HepG2 (cell line): ENCODE data around the gene SMPD3. TPM values are rescaled to one million over a fixed set of nuclear protein-coding genes. Genes with fewer than 3 reads are reported as not detected.
A peak's percentile ranks its signal among the peaks of the same experiment; 100 is the strongest.

Source experiments
- BHLHE40 ChIP-seq: IDR thresholded peaks from 2 replicates; pipeline ENCODE4 v1.6.1; 2011; ENCODE audit warnings: low read length, improper control_type of control experiment
- ISX ChIP-seq: sonication (generic); formaldehyde crosslinking; conservative IDR thresholded peaks from 2 replicates; pipeline ENCODE4 v1.5.0; 2020; ENCODE audit warnings: missing genetic modification reagents
- PAF1 ChIP-seq: IDR thresholded peaks from 2 replicates; pipeline ENCODE4 v1.6.1; 2016; ENCODE audit warnings: missing genetic modification reagents, missing compliant biosample characterization
- RAD51 ChIP-seq: fragments of 450-650 bp; IDR thresholded peaks from 2 replicates; pipeline ENCODE4 v1.6.1; 2016; ENCODE audit warnings: borderline replicate concordance
- TEAD3 ChIP-seq: optimal IDR thresholded peaks from 2 replicates; pipeline ENCODE3; 2016; ENCODE audit warnings: borderline replicate concordance
- TGIF2 ChIP-seq: IDR thresholded peaks from 2 replicates; pipeline ENCODE4 v1.6.1; 2016; ENCODE audit warnings: control low read depth, missing compliant biosample characterization
- ZC3H4 ChIP-seq: sonication (generic); formaldehyde crosslinking; IDR thresholded peaks from 2 replicates; pipeline ENCODE4 v1.4.0; 2020; ENCODE audit warnings: missing genetic modification reagents, borderline replicate concordance
- ZNF24 ChIP-seq: fragments of 450-650 bp; IDR thresholded peaks from 2 replicates; pipeline ENCODE4 v1.6.1; 2017; ENCODE audit warnings: antibody characterized with exemption, mild to moderate bottlenecking
- ZNF33A ChIP-seq: sonication (generic); formaldehyde crosslinking; IDR thresholded peaks from 2 replicates; pipeline ENCODE4 v1.5.1; 2020; ENCODE audit warnings: missing genetic modification reagents, mild to moderate bottlenecking, moderate library complexity, borderline replicate concordance
- ZNF781 ChIP-seq: sonication (generic); formaldehyde crosslinking; IDR thresholded peaks from 2 replicates; pipeline ENCODE4 v1.5.1; 2020; ENCODE audit warnings: borderline replicate concordance, mild to moderate bottlenecking, missing genetic modification reagents; ENCODE audit errors: not compliant biosample characterization
- ZNF83 ChIP-seq: sonication (generic); formaldehyde crosslinking; IDR thresholded peaks from 2 replicates; pipeline ENCODE4 v1.4.0; 2020; ENCODE audit warnings: missing genetic modification reagents, mild to moderate bottlenecking, borderline replicate concordance
- polyA plus RNA-seq, 8 experiments: library from polyadenylated mRNA; depleted of rRNA in 3 of 8; stranded (reverse) in 7 of 8; unstranded in 1 of 8; fragments of >200 nt; fragmentation: Illumina TruSeq in 4 of 8; extraction: Trizol in 4 of 8; gene quantifications; 2 replicates each; pipeline versions ENCODE4 v1.2.1 to v1.2.3, GENCODE V29; 2011 to 2016; ENCODE audit warnings: low read depth in 4 of 8, missing spikeins in 1 of 8, mixed read lengths in 1 of 8; ENCODE audit not compliant: insufficient read depth in 1 of 8
- total RNA-seq, 5 experiments: library from RNA; depleted of rRNA; stranded (reverse); fragments of >200 nt; fragmentation: Illumina TruSeq; extraction: Trizol; gene quantifications; 2 replicates each; pipeline ENCODE4 v1.2.3, GENCODE V29; 2016; ENCODE audit warnings: low read depth in 1 of 5
- TF ChIP-seq, protein P1 (sequence below): sonication (generic); formaldehyde crosslinking; IDR thresholded peaks from 2 replicates; pipeline ENCODE4 v1.4.0; 2020; ENCODE audit warnings: mild to moderate bottlenecking, missing genetic modification reagents
- TF ChIP-seq, protein P2 (sequence below): sonication (generic); formaldehyde crosslinking; IDR thresholded peaks from 2 replicates; pipeline ENCODE4 v1.4.0; 2020; ENCODE audit warnings: missing genetic modification reagents, borderline replicate concordance
- TF ChIP-seq, protein P3 (sequence below): sonication (generic); formaldehyde crosslinking; IDR thresholded peaks from 2 replicates; pipeline ENCODE4 v1.4.0; 2020; ENCODE audit warnings: missing genetic modification reagents, borderline replicate concordance
- TF ChIP-seq, protein P4 (sequence below): sonication (generic); formaldehyde crosslinking; IDR thresholded peaks from 2 replicates; pipeline ENCODE4 v1.4.0; 2020; ENCODE audit warnings: mild to moderate bottlenecking, missing genetic modification reagents
- TF ChIP-seq, protein P5 (sequence below), 2 experiments: sonication (generic) in 1 of 2; formaldehyde crosslinking in 1 of 2; IDR thresholded peaks; 2 replicates each; pipeline versions ENCODE4 v1.4.0 to v1.6.1; 2018 to 2020; ENCODE audit warnings: missing genetic modification reagents in 2 of 2, borderline replicate concordance in 1 of 2, low read depth in 1 of 2, mild to moderate bottlenecking in 1 of 2, missing biosample characterization in 1 of 2

Gene SMPD3
- total and polyA plus RNA-seq, 2 of the 13 experiments (the other 11 are each of a cell fraction or from before 2014, with no cell fraction given) = 0.07 to 0.32 TPM

DNA sequence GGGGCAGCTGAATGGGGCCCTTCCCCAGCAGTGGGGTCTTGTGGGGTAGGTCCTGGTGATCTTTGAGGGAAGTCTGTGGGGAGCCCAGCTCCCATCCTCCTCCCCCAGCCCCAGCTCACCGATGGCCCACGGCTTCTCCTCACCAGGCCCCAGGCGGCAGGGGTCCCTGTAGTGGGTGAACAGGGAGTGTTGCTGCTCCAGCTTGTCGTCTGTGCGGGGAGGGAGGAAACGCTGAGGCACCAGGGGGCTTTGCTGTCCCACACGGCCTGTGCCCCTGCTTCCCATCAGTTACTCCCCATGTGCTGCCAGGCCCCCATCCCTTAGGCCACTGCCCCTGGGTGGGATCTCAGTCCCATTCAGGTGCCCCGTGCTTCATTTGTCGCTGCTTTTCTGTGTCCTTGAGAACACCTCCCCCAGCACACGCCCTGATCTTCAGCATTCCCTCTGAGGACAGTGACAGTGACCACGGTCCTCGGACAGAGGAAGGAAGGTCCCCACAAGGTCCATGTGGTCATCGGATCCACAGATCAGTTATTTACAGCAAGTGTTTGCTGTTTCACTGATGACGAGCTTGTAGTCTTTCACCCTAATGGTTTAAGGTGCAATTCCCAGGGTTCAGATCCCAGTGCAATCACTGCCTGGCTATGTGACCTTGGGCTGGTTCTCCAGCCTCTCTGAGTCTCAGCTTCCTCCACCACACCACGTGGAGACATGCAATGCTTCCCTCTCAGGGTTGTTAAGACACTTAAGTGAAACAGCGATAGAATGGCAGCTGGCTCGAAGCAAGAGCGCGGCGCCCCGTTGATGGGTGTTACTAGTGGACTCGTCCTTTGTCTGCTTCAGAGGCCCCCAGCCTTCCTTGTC, 84.4 kb downstream of the SMPD3 start (continued):
- TF ChIP-seq, protein P1, sequence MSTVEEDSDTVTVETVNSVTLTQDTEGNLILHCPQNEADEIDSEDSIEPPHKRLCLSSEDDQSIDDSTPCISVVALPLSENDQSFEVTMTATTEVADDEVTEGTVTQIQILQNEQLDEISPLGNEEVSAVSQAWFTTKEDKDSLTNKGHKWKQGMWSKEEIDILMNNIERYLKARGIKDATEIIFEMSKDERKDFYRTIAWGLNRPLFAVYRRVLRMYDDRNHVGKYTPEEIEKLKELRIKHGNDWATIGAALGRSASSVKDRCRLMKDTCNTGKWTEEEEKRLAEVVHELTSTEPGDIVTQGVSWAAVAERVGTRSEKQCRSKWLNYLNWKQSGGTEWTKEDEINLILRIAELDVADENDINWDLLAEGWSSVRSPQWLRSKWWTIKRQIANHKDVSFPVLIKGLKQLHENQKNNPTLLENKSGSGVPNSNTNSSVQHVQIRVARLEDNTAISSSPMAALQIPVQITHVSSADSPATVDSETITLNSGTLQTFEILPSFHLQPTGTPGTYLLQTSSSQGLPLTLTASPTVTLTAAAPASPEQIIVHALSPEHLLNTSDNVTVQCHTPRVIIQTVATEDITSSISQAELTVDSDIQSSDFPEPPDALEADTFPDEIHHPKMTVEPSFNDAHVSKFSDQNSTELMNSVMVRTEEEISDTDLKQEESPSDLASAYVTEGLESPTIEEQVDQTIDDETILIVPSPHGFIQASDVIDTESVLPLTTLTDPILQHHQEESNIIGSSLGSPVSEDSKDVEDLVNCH (CRISPR knock-in tag) = no peak
- TF ChIP-seq ZC3H4 (CRISPR knock-in tag) = no peak
- no peak for TF ChIP-seq BHLHE40
- TF ChIP-seq PAF1 = no peak
- TF ChIP-seq, protein P2, sequence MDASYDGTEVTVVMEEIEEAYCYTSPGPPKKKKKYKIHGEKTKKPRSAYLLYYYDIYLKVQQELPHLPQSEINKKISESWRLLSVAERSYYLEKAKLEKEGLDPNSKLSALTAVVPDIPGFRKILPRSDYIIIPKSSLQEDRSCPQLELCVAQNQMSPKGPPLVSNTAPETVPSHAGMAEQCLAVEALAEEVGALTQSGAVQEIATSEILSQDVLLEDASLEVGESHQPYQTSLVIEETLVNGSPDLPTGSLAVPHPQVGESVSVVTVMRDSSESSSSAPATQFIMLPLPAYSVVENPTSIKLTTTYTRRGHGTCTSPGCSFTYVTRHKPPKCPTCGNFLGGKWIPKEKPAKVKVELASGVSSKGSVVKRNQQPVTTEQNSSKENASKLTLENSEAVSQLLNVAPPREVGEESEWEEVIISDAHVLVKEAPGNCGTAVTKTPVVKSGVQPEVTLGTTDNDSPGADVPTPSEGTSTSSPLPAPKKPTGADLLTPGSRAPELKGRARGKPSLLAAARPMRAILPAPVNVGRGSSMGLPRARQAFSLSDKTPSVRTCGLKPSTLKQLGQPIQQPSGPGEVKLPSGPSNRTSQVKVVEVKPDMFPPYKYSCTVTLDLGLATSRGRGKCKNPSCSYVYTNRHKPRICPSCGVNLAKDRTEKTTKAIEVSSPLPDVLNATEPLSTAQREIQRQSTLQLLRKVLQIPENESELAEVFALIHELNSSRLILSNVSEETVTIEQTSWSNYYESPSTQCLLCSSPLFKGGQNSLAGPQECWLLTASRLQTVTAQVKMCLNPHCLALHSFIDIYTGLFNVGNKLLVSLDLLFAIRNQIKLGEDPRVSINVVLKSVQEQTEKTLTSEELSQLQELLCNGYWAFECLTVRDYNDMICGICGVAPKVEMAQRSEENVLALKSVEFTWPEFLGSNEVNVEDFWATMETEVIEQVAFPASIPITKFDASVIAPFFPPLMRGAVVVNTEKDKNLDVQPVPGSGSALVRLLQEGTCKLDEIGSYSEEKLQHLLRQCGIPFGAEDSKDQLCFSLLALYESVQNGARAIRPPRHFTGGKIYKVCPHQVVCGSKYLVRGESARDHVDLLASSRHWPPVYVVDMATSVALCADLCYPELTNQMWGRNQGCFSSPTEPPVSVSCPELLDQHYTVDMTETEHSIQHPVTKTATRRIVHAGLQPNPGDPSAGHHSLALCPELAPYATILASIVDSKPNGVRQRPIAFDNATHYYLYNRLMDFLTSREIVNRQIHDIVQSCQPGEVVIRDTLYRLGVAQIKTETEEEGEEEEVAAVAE = no peak
- TF ChIP-seq RAD51 = no peak
- TF ChIP-seq TGIF2 (CRISPR knock-in tag) = no peak
- no peak for TF ChIP-seq ZNF83 (CRISPR knock-in tag)
- no peak for TF ChIP-seq ZNF24
- no peak for TF ChIP-seq ZNF781
- TF ChIP-seq, protein P3, sequence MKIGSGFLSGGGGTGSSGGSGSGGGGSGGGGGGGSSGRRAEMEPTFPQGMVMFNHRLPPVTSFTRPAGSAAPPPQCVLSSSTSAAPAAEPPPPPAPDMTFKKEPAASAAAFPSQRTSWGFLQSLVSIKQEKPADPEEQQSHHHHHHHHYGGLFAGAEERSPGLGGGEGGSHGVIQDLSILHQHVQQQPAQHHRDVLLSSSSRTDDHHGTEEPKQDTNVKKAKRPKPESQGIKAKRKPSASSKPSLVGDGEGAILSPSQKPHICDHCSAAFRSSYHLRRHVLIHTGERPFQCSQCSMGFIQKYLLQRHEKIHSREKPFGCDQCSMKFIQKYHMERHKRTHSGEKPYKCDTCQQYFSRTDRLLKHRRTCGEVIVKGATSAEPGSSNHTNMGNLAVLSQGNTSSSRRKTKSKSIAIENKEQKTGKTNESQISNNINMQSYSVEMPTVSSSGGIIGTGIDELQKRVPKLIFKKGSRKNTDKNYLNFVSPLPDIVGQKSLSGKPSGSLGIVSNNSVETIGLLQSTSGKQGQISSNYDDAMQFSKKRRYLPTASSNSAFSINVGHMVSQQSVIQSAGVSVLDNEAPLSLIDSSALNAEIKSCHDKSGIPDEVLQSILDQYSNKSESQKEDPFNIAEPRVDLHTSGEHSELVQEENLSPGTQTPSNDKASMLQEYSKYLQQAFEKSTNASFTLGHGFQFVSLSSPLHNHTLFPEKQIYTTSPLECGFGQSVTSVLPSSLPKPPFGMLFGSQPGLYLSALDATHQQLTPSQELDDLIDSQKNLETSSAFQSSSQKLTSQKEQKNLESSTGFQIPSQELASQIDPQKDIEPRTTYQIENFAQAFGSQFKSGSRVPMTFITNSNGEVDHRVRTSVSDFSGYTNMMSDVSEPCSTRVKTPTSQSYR = no peak
- TF ChIP-seq ISX (CRISPR knock-in tag) = no peak
- peak; percentile 27 for TF ChIP-seq TEAD3 (CRISPR knock-in tag)
- no peak for TF ChIP-seq ZNF33A (CRISPR knock-in tag)
- TF ChIP-seq, protein P4, sequence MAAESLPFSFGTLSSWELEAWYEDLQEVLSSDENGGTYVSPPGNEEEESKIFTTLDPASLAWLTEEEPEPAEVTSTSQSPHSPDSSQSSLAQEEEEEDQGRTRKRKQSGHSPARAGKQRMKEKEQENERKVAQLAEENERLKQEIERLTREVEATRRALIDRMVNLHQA (CRISPR knock-in tag) = no peak
- TF ChIP-seq, protein P5, sequence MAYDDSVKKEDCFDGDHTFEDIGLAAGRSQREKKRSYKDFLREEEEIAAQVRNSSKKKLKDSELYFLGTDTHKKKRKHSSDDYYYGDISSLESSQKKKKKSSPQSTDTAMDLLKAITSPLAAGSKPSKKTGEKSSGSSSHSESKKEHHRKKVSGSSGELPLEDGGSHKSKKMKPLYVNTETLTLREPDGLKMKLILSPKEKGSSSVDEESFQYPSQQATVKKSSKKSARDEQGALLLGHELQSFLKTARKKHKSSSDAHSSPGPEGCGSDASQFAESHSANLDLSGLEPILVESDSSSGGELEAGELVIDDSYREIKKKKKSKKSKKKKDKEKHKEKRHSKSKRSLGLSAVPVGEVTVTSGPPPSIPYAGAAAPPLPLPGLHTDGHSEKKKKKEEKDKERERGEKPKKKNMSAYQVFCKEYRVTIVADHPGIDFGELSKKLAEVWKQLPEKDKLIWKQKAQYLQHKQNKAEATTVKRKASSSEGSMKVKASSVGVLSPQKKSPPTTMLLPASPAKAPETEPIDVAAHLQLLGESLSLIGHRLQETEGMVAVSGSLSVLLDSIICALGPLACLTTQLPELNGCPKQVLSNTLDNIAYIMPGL (CRISPR knock-in tag; IDR thresholded peaks at IDR 0.05; ENCODE audit: borderline replicate concordance in 1 of 2, low read depth in 1 of 2) = no peak
